ENCODE results near the gene MCOLN1. TPM values are rescaled to one million over a fixed set of nuclear protein-coding genes. Genes with fewer than 3 reads are reported as not detected.

Gene MCOLN1
- total RNA-seq, 4 donors from 2014 or later, result 9.1 to 25.0 (median 14.5) TPM

DNA sequence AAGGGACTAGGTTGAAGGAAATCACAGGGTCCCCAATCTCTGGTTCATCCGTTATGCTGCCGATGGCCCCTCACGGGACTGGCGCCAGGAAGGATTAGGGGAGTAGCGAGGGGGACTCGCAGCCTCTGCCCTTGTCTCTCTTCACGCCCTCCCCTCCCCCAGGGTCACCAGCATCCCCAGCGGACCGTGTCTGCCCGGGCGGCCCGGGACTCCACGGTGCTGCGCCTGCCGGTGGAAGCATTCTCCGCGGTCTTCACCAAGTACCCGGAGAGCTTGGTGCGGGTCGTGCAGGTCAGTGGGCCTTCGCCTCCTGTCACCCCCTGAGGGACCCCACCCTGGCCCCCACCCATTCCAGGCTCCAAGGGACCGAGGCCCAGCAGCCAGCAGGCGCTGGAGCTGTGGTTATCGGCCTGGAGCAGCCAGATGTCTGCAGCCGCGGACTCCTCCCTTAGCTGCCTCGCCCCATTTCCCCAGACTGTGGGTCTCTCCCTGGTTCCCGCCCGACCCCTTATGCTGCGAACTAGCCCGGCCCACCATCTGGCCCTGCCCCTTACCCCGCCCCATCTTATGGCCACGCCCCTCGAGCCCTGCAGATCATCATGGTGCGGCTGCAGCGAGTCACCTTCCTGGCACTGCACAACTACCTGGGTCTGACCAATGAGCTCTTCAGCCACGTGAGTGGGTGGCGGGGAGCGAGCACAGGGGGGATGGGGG, 18.5 kb downstream of the MCOLN1 start:
- H3K27ac ChIP-seq, result no peak overlapping the region
- no peaks in the 10 kb centered on the region for H3K9me3 ChIP-seq
- 89 to 94% methylated on average over 12 to 25 of the region's 39 CpGs for WGBS, 2 donors
- DNase-seq, result no peak
- no peak overlapping the region for H3K4me3 ChIP-seq (replicated peaks in 1 of 3)
- intact Hi-C loops (cut with DNase I), result no loop called here
- H3K36me3 ChIP-seq, result peaks cover 48 to 49% of the 10 kb centered on the region in 2 donors
- H3K4me1 ChIP-seq, result peaks cover 6% of the 10 kb centered on the region in 2 donors
- H3K27me3 ChIP-seq, result no peaks in the 10 kb centered on the region
- no peak for TF ChIP-seq POLR2A (IDR thresholded peaks at IDR 0.05)

DNA sequence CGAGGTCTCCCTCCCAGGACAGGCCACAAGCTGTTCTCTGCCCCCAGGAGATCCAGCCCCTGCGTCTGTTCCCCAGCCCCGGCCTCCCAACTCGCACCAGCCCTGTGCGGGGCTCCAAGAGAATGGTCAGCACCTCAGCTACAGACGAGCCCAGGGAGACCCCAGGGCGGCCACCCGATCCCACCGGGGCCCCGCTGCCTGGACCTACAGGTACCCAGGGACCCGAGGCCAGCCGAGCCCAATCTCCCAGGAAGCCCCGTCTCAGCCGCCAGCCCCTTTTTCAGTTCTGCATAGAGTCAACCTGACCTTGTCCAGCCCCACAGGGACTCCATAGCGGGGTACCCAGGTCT, 19.0 kb downstream of the MCOLN1 start:
- Histone ChIP-seq H3K4me1 (peaks cover under 1 to 1% of the 10 kb centered on the region in 2 donors), H3K27me3 (no peaks in the 10 kb centered on the region), H3K4me3 (replicated peaks in 1 of 3) (no peak overlapping the region), H3K36me3 (peaks cover 48 to 49% of the 10 kb centered on the region in 2 donors), H3K9me3 (no peaks in the 10 kb centered on the region), H3K27ac (no peak overlapping the region)
- intact Hi-C loops (cut with DNase I), result no loop called here
- TF ChIP-seq POLR2A (IDR thresholded peaks at IDR 0.05), result no peak
- TF ChIP-seq, protein P1, sequence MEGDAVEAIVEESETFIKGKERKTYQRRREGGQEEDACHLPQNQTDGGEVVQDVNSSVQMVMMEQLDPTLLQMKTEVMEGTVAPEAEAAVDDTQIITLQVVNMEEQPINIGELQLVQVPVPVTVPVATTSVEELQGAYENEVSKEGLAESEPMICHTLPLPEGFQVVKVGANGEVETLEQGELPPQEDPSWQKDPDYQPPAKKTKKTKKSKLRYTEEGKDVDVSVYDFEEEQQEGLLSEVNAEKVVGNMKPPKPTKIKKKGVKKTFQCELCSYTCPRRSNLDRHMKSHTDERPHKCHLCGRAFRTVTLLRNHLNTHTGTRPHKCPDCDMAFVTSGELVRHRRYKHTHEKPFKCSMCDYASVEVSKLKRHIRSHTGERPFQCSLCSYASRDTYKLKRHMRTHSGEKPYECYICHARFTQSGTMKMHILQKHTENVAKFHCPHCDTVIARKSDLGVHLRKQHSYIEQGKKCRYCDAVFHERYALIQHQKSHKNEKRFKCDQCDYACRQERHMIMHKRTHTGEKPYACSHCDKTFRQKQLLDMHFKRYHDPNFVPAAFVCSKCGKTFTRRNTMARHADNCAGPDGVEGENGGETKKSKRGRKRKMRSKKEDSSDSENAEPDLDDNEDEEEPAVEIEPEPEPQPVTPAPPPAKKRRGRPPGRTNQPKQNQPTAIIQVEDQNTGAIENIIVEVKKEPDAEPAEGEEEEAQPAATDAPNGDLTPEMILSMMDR (IDR thresholded peaks at IDR 0.05), result no peak
- 100% methylated on average over 4 of the region's 15 CpGs for WGBS, 2 donors
- DNase-seq, result no peak

DNA sequence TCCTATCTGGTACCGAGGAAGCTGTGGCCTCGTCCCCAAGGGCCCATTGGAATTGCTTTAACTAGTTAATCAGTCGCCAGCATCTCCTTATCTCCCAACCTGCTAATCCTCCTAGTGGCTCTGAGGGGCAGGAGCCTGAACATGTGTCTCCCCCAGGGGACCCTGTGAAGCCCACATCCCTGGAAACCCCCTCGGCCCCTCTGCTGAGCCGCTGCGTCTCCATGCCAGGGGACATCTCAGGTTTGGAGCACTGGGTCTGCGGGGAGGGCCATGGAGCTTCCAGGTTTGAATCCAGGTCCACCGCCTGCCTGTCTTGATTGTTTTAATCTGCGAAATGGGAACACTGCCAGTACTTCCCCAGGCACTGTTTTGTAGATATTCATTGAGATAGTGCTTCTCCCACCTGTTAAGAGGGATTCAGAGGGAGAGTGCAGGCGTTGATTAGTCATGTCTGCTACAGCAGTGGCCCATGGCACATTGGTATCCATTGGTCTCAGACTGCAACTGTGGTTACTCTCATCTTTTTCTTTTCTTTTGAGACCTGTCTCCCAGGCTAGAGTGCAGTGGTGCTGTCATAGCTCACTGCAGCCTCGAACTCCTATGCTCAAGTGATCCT, 19.5 kb downstream of the MCOLN1 start:
- TF ChIP-seq, protein P1 (IDR thresholded peaks at IDR 0.05), result no peak
- TF ChIP-seq POLR2A (IDR thresholded peaks at IDR 0.05), result no peak
- peaks cover 48 to 49% of the 10 kb centered on the region in 2 donors for H3K36me3 ChIP-seq
- WGBS, 2 donors, result 92 to 97% methylated on average over 5 to 8 of the region's 11 CpGs
- H3K27ac ChIP-seq, result no peak overlapping the region
- H3K27me3 ChIP-seq, result no peaks in the 10 kb centered on the region
- intact Hi-C loops (cut with DNase I), result no loop called here
- H3K4me1 ChIP-seq, result no peaks in the 10 kb centered on the region
- no peak overlapping the region for H3K4me3 ChIP-seq (replicated peaks in 1 of 3)
- no peaks in the 10 kb centered on the region for H3K9me3 ChIP-seq
- DNase-seq, result no peak

DNA sequence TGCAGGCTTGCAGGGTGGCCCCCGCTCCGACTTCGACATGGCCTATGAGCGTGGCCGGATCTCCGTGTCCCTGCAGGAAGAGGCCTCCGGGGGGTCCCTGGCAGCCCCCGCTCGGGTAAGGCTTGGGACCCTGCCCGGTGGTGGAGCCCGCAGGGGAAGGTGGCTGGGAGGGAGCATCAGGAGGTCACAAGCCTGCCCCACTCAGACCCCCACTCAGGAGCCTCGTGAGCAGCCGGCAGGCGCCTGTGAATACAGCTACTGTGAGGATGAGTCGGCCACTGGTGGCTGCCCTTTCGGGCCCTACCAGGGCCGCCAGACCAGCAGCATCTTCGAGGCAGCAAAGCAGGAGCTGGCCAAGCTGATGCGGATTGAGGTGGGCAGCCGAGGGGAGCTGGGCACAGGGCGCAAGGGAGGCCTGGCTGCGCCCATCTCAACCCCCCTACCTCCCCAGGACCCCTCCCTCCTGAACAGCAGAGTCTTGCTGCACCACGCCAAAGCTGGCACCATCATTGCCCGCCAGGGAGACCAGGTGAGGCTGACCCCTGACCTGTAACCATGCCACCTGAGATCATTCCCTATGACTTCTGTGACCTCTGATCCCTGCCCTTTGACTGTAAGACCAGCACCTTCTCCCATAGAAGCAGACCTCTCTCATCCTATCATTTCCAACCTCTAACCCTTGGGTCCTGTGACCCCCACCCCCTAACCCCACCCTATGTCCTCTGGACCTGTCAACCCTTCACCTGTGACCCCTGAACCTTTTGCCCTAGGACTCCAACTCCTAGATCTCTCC, 20.3 kb downstream of the MCOLN1 start:
- DNase-seq, result no peak
- H3K36me3 ChIP-seq, result peaks cover 48 to 49% of the 10 kb centered on the region in 2 donors
- H3K4me3 ChIP-seq (replicated peaks in 1 of 3), result no peak overlapping the region
- intact Hi-C loops (cut with DNase I), result no loop called here
- 98% methylated on average over 14 to 24 of the region's 24 CpGs for WGBS, 2 donors
- H3K27ac ChIP-seq, result no peak overlapping the region
- no peaks in the 10 kb centered on the region for H3K9me3 ChIP-seq
- H3K4me1 ChIP-seq, result no peaks in the 10 kb centered on the region
- TF ChIP-seq, protein P1 (IDR thresholded peaks at IDR 0.05), result no peak
- no peak for TF ChIP-seq POLR2A (IDR thresholded peaks at IDR 0.05)
- H3K27me3 ChIP-seq, result no peaks in the 10 kb centered on the region

DNA sequence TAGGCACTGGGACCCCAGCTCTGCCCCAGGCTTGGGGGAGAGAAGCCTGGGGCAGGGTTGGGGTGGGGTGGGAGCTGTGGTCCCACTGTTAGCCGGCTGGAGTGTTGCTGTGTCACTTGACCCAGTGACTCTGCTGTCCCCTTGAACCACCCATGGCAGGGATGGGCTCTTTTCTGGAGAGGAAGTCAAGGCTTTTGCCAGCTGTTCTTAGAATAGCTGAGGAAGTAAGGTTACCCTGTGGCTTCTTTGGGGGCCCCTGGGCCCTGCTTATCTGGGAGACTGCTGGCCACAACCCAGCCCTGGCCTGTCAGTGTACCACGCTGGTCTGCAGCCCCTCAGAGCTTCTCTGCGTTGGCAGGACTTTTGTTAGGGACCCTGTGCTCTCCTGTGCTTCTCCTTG, 22.2 kb downstream of the MCOLN1 start:
- Histone ChIP-seq H3K4me3 (replicated peaks in 1 of 3) (no peak overlapping the region), H3K4me1 (no peaks in the 10 kb centered on the region), H3K27ac (no peak overlapping the region), H3K9me3 (no peaks in the 10 kb centered on the region), H3K27me3 (no peaks in the 10 kb centered on the region), H3K36me3 (peaks cover 36 to 37% of the 10 kb centered on the region in 2 donors)
- 90% methylated on average over 3 of the region's 3 CpGs for WGBS, 2 donors
- TF ChIP-seq, protein P1 (IDR thresholded peaks at IDR 0.05), result no peak
- no peak for TF ChIP-seq POLR2A (IDR thresholded peaks at IDR 0.05)
- no peak for DNase-seq
- intact Hi-C loops (cut with DNase I), result no loop called here

Data from thyroid gland (tissue), 4 donors.